Breast epithelium (tissue), 4 donors: ENCODE measurements around the gene C8G. TPM values are rescaled to one million over a fixed set of nuclear protein-coding genes. Genes with fewer than 3 reads are reported as not detected.

Experiments
- DNase-seq, 2 donors: peaks; one replicate each; pipeline ENCODE4 v3.0.0-alpha.2; 2019; ENCODE audit warnings: low spot score in 2 of 2
- H3K27ac ChIP-seq, 2 donors: fragments of 200-600 bp; sonication (generic) in 1 of 2; one replicate each; pipeline ENCODE4 v1.5.1; 2016 to 2019; ENCODE audit warnings: mild to moderate bottlenecking in 1 of 2
- H3K27me3 ChIP-seq, 2 donors: fragments of 200-600 bp; sonication (generic) in 1 of 2; one replicate each; pipeline versions ENCODE4 v1.5.1 to v1.6.0; 2017 to 2019; ENCODE audit warnings: control low read depth in 1 of 2, mild to moderate bottlenecking in 1 of 2
- H3K36me3 ChIP-seq: fragments of 200-600 bp; one replicate; pipeline ENCODE4 v1.5.1; 2019
- H3K4me1 ChIP-seq, 2 donors: fragments of 200-600 bp; sonication (generic); one replicate each; pipeline ENCODE4 v1.5.1; 2016 to 2019; ENCODE audit warnings: control low read depth in 1 of 2
- H3K4me3 ChIP-seq, 3 donors: fragments of 200-600 bp; sonication (generic); 1 replicate in 2 of 3; 2 replicates in 1 of 3; pipeline ENCODE4 v1.5.1; 2016 to 2019; ENCODE audit warnings: mild to moderate bottlenecking in 3 of 3, moderate library complexity in 2 of 3
- H3K9me3 ChIP-seq, 2 donors: fragments of 200-600 bp; sonication (generic) in 1 of 2; one replicate each; pipeline ENCODE4 v1.5.1; 2016 to 2019; ENCODE audit warnings: control low read depth in 1 of 2
- CTCF ChIP-seq, 3 donors: fragments of 450-650 bp; IDR thresholded peaks; one replicate each; pipeline ENCODE4 v1.5.1; 2016 to 2017; ENCODE audit warnings: antibody characterized with exemption in 3 of 3, mild to moderate bottlenecking in 3 of 3, moderate library complexity in 3 of 3
- POLR2A ChIP-seq: fragments of 450-650 bp; IDR thresholded peaks from one replicate; pipeline ENCODE4 v1.6.1; 2016; ENCODE audit warnings: antibody characterized with exemption, mild to moderate bottlenecking, moderate library complexity
- POLR2AphosphoS5 ChIP-seq, 3 donors: sonication (generic); formaldehyde crosslinking; IDR thresholded peaks; one replicate each; pipeline ENCODE4 v1.6.1; 2017; ENCODE audit warnings: antibody characterized with exemption in 3 of 3
- intact Hi-C: fragments of 100-400 bp; cut with DNase I; formaldehyde crosslinking; loops from one replicate; pipeline ENCODE4 v1.15.1; 2023; ENCODE audit warnings: low total_unique reads
- total RNA-seq, 3 donors: library from RNA; depleted of rRNA; stranded (reverse); fragments of >200 nt; gene quantifications; one replicate each; pipeline ENCODE4 v1.1.0, GENCODE V29; 2016

C8G gene
- total RNA-seq, 3 donors from 2014 or later = not detected

- Histone ChIP-seq H3K9me3 (no peaks in the 10 kb centered on the region), H3K27me3 (no peaks in the 10 kb centered on the region), H3K4me1 (no peaks in the 10 kb centered on the region), H3K36me3 (no peaks in the 10 kb centered on the region), H3K27ac (no peak overlapping the region), H3K4me3 (no peak overlapping the region)
- no peak for DNase-seq
- intact Hi-C loops = no loop called here
- TF ChIP-seq POLR2A (no peak), CTCF (IDR thresholded peaks at IDR 0.05) (no peak), POLR2AphosphoS5 (IDR thresholded peaks at IDR 0.05) (no peak)
Observed at GRCh38 chr9:136973618-136974617, 28.9 kb downstream of the C8G start.

GRCh38 chr9:136974817-136975535 is 29.9 kb downstream of the C8G start:
- DNase-seq = no peak
- intact Hi-C loops = no loop called here
- Histone ChIP-seq H3K36me3 (no peaks in the 10 kb centered on the region), H3K27ac (no peak overlapping the region), H3K4me3 (no peak overlapping the region), H3K9me3 (no peaks in the 10 kb centered on the region), H3K4me1 (no peaks in the 10 kb centered on the region), H3K27me3 (no peaks in the 10 kb centered on the region)
- no peak for TF ChIP-seq CTCF (IDR thresholded peaks at IDR 0.05)
- no peak for TF ChIP-seq POLR2AphosphoS5 (IDR thresholded peaks at IDR 0.05)
- TF ChIP-seq POLR2A = no peak

GRCh38 chr9:136975644-136976043 is 30.6 kb downstream of the C8G start:
- no peak for TF ChIP-seq CTCF (IDR thresholded peaks at IDR 0.05)
- no peak for TF ChIP-seq POLR2A
- no peak for TF ChIP-seq POLR2AphosphoS5 (IDR thresholded peaks at IDR 0.05)
- H3K27me3 ChIP-seq = no peaks in the 10 kb centered on the region
- no peak for DNase-seq
- H3K27ac ChIP-seq = no peak overlapping the region
- H3K4me3 ChIP-seq = no peak overlapping the region
- no peaks in the 10 kb centered on the region for H3K4me1 ChIP-seq
- H3K36me3 ChIP-seq = no peaks in the 10 kb centered on the region
- intact Hi-C loops = no loop called here
- no peaks in the 10 kb centered on the region for H3K9me3 ChIP-seq

GRCh38 chr9:136977223-136977622 is 32.2 kb downstream of the C8G start, which contains the start of gene PTGDS:
PTGDS (plus strand) TSS chr9:136977504; CDS start chr9:136977579, 75 bp downstream.
- intact Hi-C loops = no loop called here
- Histone ChIP-seq H3K4me1 (no peaks in the 10 kb centered on the region), H3K27ac (peak within 1 kb of the TSS; percentile 7 to 55), H3K36me3 (no peaks in the 10 kb centered on the region), H3K9me3 (no peaks in the 10 kb centered on the region), H3K27me3 (no peaks in the 10 kb centered on the region), H3K4me3 (peak within 1 kb of the TSS; percentile 35 to 72 (median 57))
- no peak for DNase-seq
- TF ChIP-seq CTCF (IDR thresholded peaks at IDR 0.05) = no peak

GRCh38 chr9:136977649-136978072 is 32.6 kb downstream of the C8G start:
- H3K9me3 ChIP-seq = no peaks in the 10 kb centered on the region
- no peaks in the 10 kb centered on the region for H3K4me1 ChIP-seq
- no peaks in the 10 kb centered on the region for H3K36me3 ChIP-seq
- H3K27ac ChIP-seq = peak overlapping the region; percentile 7 to 50
- no peak for DNase-seq
- H3K4me3 ChIP-seq = peak overlapping the region; percentile 35 to 72 (median 57)
- intact Hi-C loops = no loop called here
- TF ChIP-seq POLR2A = no peak
- no peak for TF ChIP-seq POLR2AphosphoS5 (IDR thresholded peaks at IDR 0.05)
- no peak for TF ChIP-seq CTCF (IDR thresholded peaks at IDR 0.05)
- H3K27me3 ChIP-seq = no peaks in the 10 kb centered on the region
